Smooth muscle cell of the pulmonary artery (primary cell): Measurements from ENCODE around the gene LMBRD2. TPM values are rescaled to one million over a fixed set of nuclear protein-coding genes. Genes with fewer than 3 reads are reported as not detected.

Experiments
- total RNA-seq: library from RNA; depleted of rRNA; stranded (reverse); fragments of >200 nt; gene quantifications from 2 replicates; pipeline ENCODE4 v1.2.3, GENCODE V29; 2014

LMBRD2 gene
- 22.1 and 24.5 TPM in 2 replicates for total RNA-seq

GRCh38 chr5:36151434-36152323, at the start of gene LMBRD2, which contains the start of gene SKP2:
Gene LMBRD2 (minus strand): TSS chr5:36151887. CDS start chr5:36143349, 8,538 bp downstream.
Gene SKP2 (plus strand): TSS chr5:36152111. CDS start chr5:36152263, 152 bp downstream.

GRCh38 chr5:36066540-36067210, 85.0 kb downstream of the LMBRD2 start, which contains the start of gene UGT3A2:
Gene UGT3A2 (minus strand): TSS chr5:36066882. CDS start chr5:36066789, 93 bp downstream.

Other genes with a start within 250 kb of the LMBRD2 start
- 0.07 TPM in 1 of 2 replicates, not detected in the other for gene CAPSL, start 213.3 kb downstream of the LMBRD2 start, total RNA-seq
- not detected in 2 replicates for gene UGT3A1, start 160.5 kb downstream of the LMBRD2 start, total RNA-seq
- not detected in 2 replicates for gene UGT3A2, start 85.0 kb downstream of the LMBRD2 start, total RNA-seq
- gene SKP2, start 224 bp upstream of the LMBRD2 start, total RNA-seq: 18.2 and 20.1 TPM in 2 replicates
- gene NADK2, start 90.0 kb upstream of the LMBRD2 start, total RNA-seq: 36.3 and 38.8 TPM in 2 replicates
- 0.07 TPM in 2 replicates for gene RANBP3L, start 150.0 kb upstream of the LMBRD2 start, total RNA-seq